ENCODE results near the gene EEIG1. TPM values are rescaled to one million over a fixed set of nuclear protein-coding genes. Genes with fewer than 3 reads are reported as not detected.

Gene EEIG1
- total RNA-seq, 2 experiments from 2014 or later = 56.2 to 58.4 TPM

DNA sequence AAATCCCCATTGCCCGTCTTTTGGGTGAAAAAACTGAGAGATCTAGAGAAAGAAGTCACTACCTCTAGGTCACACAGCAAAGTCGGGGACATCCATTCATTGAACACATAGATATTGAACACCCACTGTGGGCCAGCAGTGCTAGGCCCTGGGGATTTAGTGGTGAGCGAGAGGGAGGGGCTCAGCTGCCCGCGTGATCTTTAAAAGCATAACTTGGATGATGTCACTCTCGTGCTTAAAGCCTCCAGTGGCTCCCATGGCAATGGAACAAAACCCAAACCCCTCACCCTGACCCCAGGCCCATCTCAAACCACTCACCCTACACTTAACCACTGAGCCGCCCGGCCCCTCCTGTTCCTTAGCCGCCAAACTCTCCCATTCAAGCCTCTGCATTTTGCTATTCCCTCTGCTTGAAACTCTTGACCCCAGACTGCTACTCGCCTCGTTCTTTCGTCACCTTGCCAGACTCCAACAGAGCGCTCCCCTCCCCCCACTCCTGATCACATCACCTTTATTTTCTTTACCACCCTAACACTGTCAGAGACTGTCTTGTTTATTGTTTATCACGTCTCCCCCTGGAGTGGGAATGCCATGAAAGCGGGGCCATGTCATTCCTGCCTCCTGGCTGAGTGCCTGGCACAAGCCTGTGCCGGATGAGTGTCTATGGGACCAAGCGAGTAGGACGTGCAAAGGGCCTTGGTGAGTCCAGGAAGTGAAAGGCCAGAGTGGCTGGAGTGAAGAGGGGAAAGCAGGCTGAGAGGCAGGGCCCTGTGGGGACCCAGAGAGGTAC lies 49.5 kb downstream of the EEIG1 start:
- no peaks in the 10 kb centered on the region for H3K9me3 Mint-ChIP-seq (ENCODE audit: low read depth)
- H3K4me1 Mint-ChIP-seq = peaks cover 38% of the 10 kb centered on the region
- DNase-seq (peak; percentile 53), ATAC-seq (peak; percentile 27)
- H3K4me3 Mint-ChIP-seq = peak overlapping the region; percentile 45
- H3K27me3 Mint-ChIP-seq = no peaks in the 10 kb centered on the region
- intact Hi-C loops (cut with DNase I, micrococcal nuclease) = no loop called here
- H3K36me3 Mint-ChIP-seq (ENCODE audit: low read depth) = peaks cover 17% of the 10 kb centered on the region
- POLR2A ChIA-PET = interaction anchor here (0.6 kb wide), 2 partner anchors 51 to 148 kb away, joined by 3 read pairs; no protein-coding TSS in a partner anchor
- CTCF ChIA-PET = interaction anchor here (0.6 to 4.2 kb wide), 5 partner anchors 10 to 263 kb away, joined by 3 to 18 read pairs (median 9); partner anchors contain the start of gene TOR2A
- H3K27ac Mint-ChIP-seq = no peak overlapping the region

Other genes starting within 250 kb of the EEIG1 start
- gene TOR2A, start 245.7 kb downstream of the EEIG1 start, total RNA-seq = 10 to 100 TPM; 11.3 to 14.0 TPM
- gene SH2D3C, start 202.3 kb downstream of the EEIG1 start, total RNA-seq = 10 to 100 TPM; 30.3 to 35.2 TPM
- 10 to 100 TPM; 63.8 to 80.4 TPM for gene CDK9, start 195.0 kb downstream of the EEIG1 start, total RNA-seq
- gene FPGS, start 178.1 kb downstream of the EEIG1 start, total RNA-seq = 10 to 100 TPM; 71.9 to 80.4 TPM
- gene ENG, start 126.3 kb downstream of the EEIG1 start, total RNA-seq = 10 to 100 TPM; 13.9 to 15.2 TPM
- gene AK1, start 103.3 kb downstream of the EEIG1 start, total RNA-seq = 10 to 100 TPM; 14.5 to 23.9 TPM
- 10 to 100 TPM; 46.3 to 63.3 TPM for gene ST6GALNAC6, start 81.4 kb downstream of the EEIG1 start, total RNA-seq
- 10 to 100 TPM; 14.9 to 20.7 TPM for gene ST6GALNAC4, start 63.9 kb downstream of the EEIG1 start, total RNA-seq
- gene PIP5KL1, start 50.2 kb downstream of the EEIG1 start, total RNA-seq = 1 to 10 TPM; 1.9 to 2.8 TPM
- gene DPM2, start 43.1 kb downstream of the EEIG1 start, total RNA-seq = 10 to 100 TPM; 44.1 to 46.6 TPM
- 10 to 100 TPM; 11.3 to 13.7 TPM for gene NAIF1, start 86.3 kb upstream of the EEIG1 start, total RNA-seq
- gene SLC25A25, start 87.2 kb upstream of the EEIG1 start, total RNA-seq = 10 to 100 TPM in 1 of 2 experiments, 1 to 10 TPM in 1; 6.9 to 10.8 TPM
- 10 to 100 TPM; 47.7 to 48.5 TPM for gene PTGES2, start 146.7 kb upstream of the EEIG1 start, total RNA-seq
- gene LCN2, start 168.5 kb upstream of the EEIG1 start, total RNA-seq = not detected
- gene BBLN, start 179.3 kb upstream of the EEIG1 start, total RNA-seq = 10 to 100 TPM; 64.4 to 68.5 TPM
- gene CIZ1, start 210.6 kb upstream of the EEIG1 start, total RNA-seq = 100 to 1,000 TPM in 1 of 2 experiments, 10 to 100 TPM in 1; 79.5 to 110 TPM
- under 1 TPM; 0.50 to 0.72 TPM for gene DNM1, start 222.4 kb upstream of the EEIG1 start, total RNA-seq